HCT116 (cell line): ENCODE results near the gene KIF26B. TPM values are rescaled to one million over a fixed set of nuclear protein-coding genes. Genes with fewer than 3 reads are reported as not detected.

ENCODE experiments used
- ATAC-seq: fragments of 200-7000 bp; cut with Tn5 transposase; 2 replicates; pipeline ENCODE4 v1.9.1; 2020; ENCODE audit warnings: mild to moderate bottlenecking, moderate library complexity
- BruUV-seq: library from RNA; stranded (reverse); fragments of 400-500 nt; replicated peaks from 2 replicates; lab custom pipeline; 2021; lab: Mats Ljungman, UMichigan
- CTCF ChIA-PET: fragments of 300-600 bp; sonication (Branson Sonifier 250); formaldehyde crosslinking; loops from one replicate; lab custom pipeline; 2021; ENCODE audit warnings: antibody characterized with exemption; lab: Charles Lee
- POLR2A ChIA-PET: fragments of 300-600, 350-600 bp; sonication (Branson Sonifier 250); formaldehyde crosslinking; loops from one replicate; lab custom pipeline; 2021; ENCODE audit warnings: antibody characterized with exemption; lab: Charles Lee
- RAD21 ChIA-PET, 2 experiments: fragments of 300-600 bp; sonication (Branson Sonifier 250); formaldehyde crosslinking; loops; one replicate each; lab custom pipeline; 2023; ENCODE audit warnings: low total read pairs in 2 of 2; ENCODE audit not compliant: uncharacterized antibody in 2 of 2, unreplicated experiment in 2 of 2, low non-redundant PET in 1 of 2; lab: Charles Lee
- DNase-seq: peaks from one replicate; pipeline ENCODE4 v3.0.0-alpha.2; 2010; ENCODE audit warnings: low read depth, low spot score
- H2AFZ ChIP-seq: fragments of 200-600 bp; shearing (Covaris generic), sonication (generic); 2 replicates; pipeline ENCODE4 v1.6.1; 2017; ENCODE audit warnings: low read depth, mixed run types, mixed read lengths, antibody characterized with exemption, low read length; ENCODE audit not compliant: poor library complexity, severe bottlenecking
- H3K27ac ChIP-seq: 2 replicates; pipeline ENCODE4 v1.5.1; 2012; ENCODE audit warnings: low read depth, low read length
- H3K27me3 ChIP-seq: fragments of 200-600 bp; sonication (generic); 2 replicates; pipeline ENCODE4 v1.6.1; 2016; ENCODE audit warnings: mixed run types, low read length, mixed read lengths; ENCODE audit not compliant: insufficient read depth
- H3K36me3 ChIP-seq, 2 experiments: fragments of 200-500 bp in 1 of 2; fragments of 200-600 bp in 1 of 2; sonication (Bioruptor generic) in 1 of 2; sonication (generic) in 1 of 2; 2 replicates each; pipeline versions ENCODE4 v1.5.1 to v1.6.1; 2014 to 2016; ENCODE audit warnings: low read length in 2 of 2, inconsistent platforms in 1 of 2, mixed read lengths in 1 of 2, mixed run types in 1 of 2; ENCODE audit not compliant: insufficient read depth in 2 of 2, control insufficient read depth in 1 of 2
- H3K4me1 ChIP-seq, 2 experiments: fragments of 200-600 bp in 1 of 2; sonication (generic) in 1 of 2; 2 replicates each; pipeline versions ENCODE4 v1.5.1 to v1.6.1; 2012 to 2017; ENCODE audit warnings: low read length in 2 of 2, inconsistent platforms in 1 of 2, mild to moderate bottlenecking in 1 of 2, mixed read lengths in 1 of 2, mixed run types in 1 of 2, moderate library complexity in 1 of 2; ENCODE audit not compliant: insufficient read depth in 2 of 2, control insufficient read depth in 1 of 2
- H3K4me2 ChIP-seq: fragments of 200-600 bp; sonication (generic); 2 replicates; pipeline ENCODE4 v1.6.1; 2017; ENCODE audit warnings: mixed run types, low read length, mixed read lengths
- H3K4me3 ChIP-seq, 2 experiments: fragments of 200-600 bp in 1 of 2; sonication (generic) in 1 of 2; replicated peaks in 1 of 2; 2 replicates each; pipeline ENCODE4 v1.5.1; 2011 to 2016; ENCODE audit warnings: low read length in 2 of 2, control low read depth in 1 of 2, low read depth in 1 of 2, mild to moderate bottlenecking in 1 of 2, mixed read lengths in 1 of 2, mixed run types in 1 of 2
- H3K79me2 ChIP-seq: fragments of 200-600 bp; sonication (generic); 2 replicates; pipeline ENCODE4 v1.6.1; 2017; ENCODE audit warnings: mild to moderate bottlenecking, mixed run types, low read length, moderate library complexity, mixed read lengths; ENCODE audit not compliant: insufficient read depth
- H3K9ac ChIP-seq: fragments of 200-600 bp; sonication (generic); 2 replicates; pipeline ENCODE4 v1.6.1; 2016; ENCODE audit warnings: low read length, mixed read lengths
- H3K9me2 ChIP-seq: fragments of 200-600 bp; sonication (generic), shearing (Covaris generic); 2 replicates; pipeline ENCODE4 v1.6.1; 2017; ENCODE audit warnings: mixed run types, mild to moderate bottlenecking, moderate library complexity; ENCODE audit not compliant: insufficient read depth
- H3K9me3 ChIP-seq, 2 experiments: fragments of 200-500 bp in 1 of 2; fragments of 200-600 bp in 1 of 2; sonication (Bioruptor generic) in 1 of 2; sonication (generic) in 1 of 2; 2 replicates each; pipeline ENCODE4 v1.6.1; 2014 to 2017; ENCODE audit warnings: low read length in 2 of 2, mixed read lengths in 2 of 2, inconsistent platforms in 1 of 2, low read depth in 1 of 2, mild to moderate bottlenecking in 1 of 2, mixed run types in 1 of 2, moderate library complexity in 1 of 2; ENCODE audit not compliant: control insufficient read depth in 1 of 2, insufficient read depth in 1 of 2
- H4K20me1 ChIP-seq: fragments of 200-600 bp; sonication (generic), shearing (Covaris generic); 2 replicates; pipeline ENCODE4 v1.6.1; 2017; ENCODE audit warnings: mixed run types, mild to moderate bottlenecking, moderate library complexity; ENCODE audit not compliant: insufficient read depth
- CEBPB ChIP-seq: IDR thresholded peaks from 2 replicates; pipeline ENCODE4 v1.6.1; 2012; ENCODE audit warnings: low read depth
- CTCF ChIP-seq, 3 experiments: fragments of 200-600 bp in 1 of 3; sonication (generic) in 1 of 3; IDR thresholded peaks in 2 of 3; conservative IDR thresholded peaks in 1 of 3; 2 replicates each; pipeline ENCODE4 v1.5.1; 2012 to 2017; ENCODE audit warnings: low read depth in 2 of 3, low read length in 2 of 3, antibody characterized with exemption in 1 of 3, borderline replicate concordance in 1 of 3, control low read depth in 1 of 3, mild to moderate bottlenecking in 1 of 3, mixed read lengths in 1 of 3, mixed run types in 1 of 3, moderate library complexity in 1 of 3; ENCODE audit not compliant: insufficient read depth in 1 of 3
- EZH2phosphoT487 ChIP-seq: fragments of 200-600 bp; IDR thresholded peaks from 2 replicates; pipeline ENCODE4 v1.6.1; 2018; ENCODE audit warnings: antibody characterized with exemption, borderline replicate concordance
- SIN3A ChIP-seq: IDR thresholded peaks from 2 replicates; pipeline ENCODE4 v1.6.1; 2012; ENCODE audit warnings: low read depth
- SP1 ChIP-seq: IDR thresholded peaks from 2 replicates; pipeline ENCODE4 v1.6.1; 2012; ENCODE audit warnings: low read depth
- YY1 ChIP-seq: IDR thresholded peaks from 2 replicates; pipeline ENCODE4 v1.6.1; 2011; ENCODE audit warnings: low read length, low read depth, moderate library complexity, mild to moderate bottlenecking; ENCODE audit not compliant: insufficient replicate concordance; ENCODE audit errors: extremely low read depth
- intact Hi-C: fragments of 100-400 bp; cut with micrococcal nuclease; formaldehyde crosslinking; loops from 2 replicates; pipeline ENCODE4 v1.10.0; 2022
- total RNA-seq: library from RNA; stranded (reverse); gene quantifications from one replicate; pipeline ENCODE4 v1.2.1, GENCODE V29; 2021; ENCODE audit not compliant: unreplicated experiment

Gene KIF26B
- total RNA-seq, 1 experiment from 2014 or later = 0.49 TPM

- no peak overlapping the region for H3K4me3 ChIP-seq
- H3K27ac ChIP-seq = no peak overlapping the region
- no peaks in the 10 kb centered on the region for H3K4me1 ChIP-seq
- RAD21 ChIA-PET = no interaction called here
- H3K9me2 ChIP-seq = no peaks in the 10 kb centered on the region
- no peak overlapping the region for H3K4me2 ChIP-seq
- no peaks in the 10 kb centered on the region for H3K36me3 ChIP-seq
- no peak for DNase-seq
- no TSS peak for BruUV-seq
- no peak for ATAC-seq
- POLR2A ChIA-PET = no interaction called here
- peaks cover 18% of the 10 kb centered on the region for H3K27me3 ChIP-seq
- CTCF ChIA-PET = interaction anchor here (1.2 kb wide), 1 partner anchor 356 kb away, joined by 3 read pairs; no protein-coding TSS in a partner anchor
- no peak for TF ChIP-seq SIN3A
- TF ChIP-seq YY1 = no peak
- TF ChIP-seq CEBPB = no peak
- TF ChIP-seq SP1 = no peak
- no peaks in the 10 kb centered on the region for H4K20me1 ChIP-seq
- H3K79me2 ChIP-seq = no peaks in the 10 kb centered on the region
- H3K9me3 ChIP-seq = no peaks in the 10 kb centered on the region
- no peak overlapping the region for H3K9ac ChIP-seq
- H2AFZ ChIP-seq = no peak overlapping the region
- intact Hi-C loops = no loop called here
Observed at GRCh38 chr1:245512181-245512888, 357.6 kb downstream of the KIF26B start.

- no peak overlapping the region for H2AFZ ChIP-seq
- ChIA-PET RAD21 (no interaction called here), POLR2A (no interaction called here), CTCF (no interaction called here)
- no peaks in the 10 kb centered on the region for H3K4me1 ChIP-seq
- H3K36me3 ChIP-seq = no peaks in the 10 kb centered on the region
- H3K4me3 ChIP-seq = no peak overlapping the region
- TF ChIP-seq CTCF (IDR thresholded peaks at IDR 0.05 in 2 of 3, conservative IDR thresholded peaks at IDR 0.05 in 1 of 3; ENCODE audit: borderline replicate concordance in 1 of 3, insufficient read depth in 1 of 3, low read depth in 2 of 3, low read length in 2 of 3) (peak in 1 of 3 experiments; percentile 26; a peak in 1 of 6 replicates), EZH2phosphoT487 (no peak)
- H3K9ac ChIP-seq = no peak overlapping the region
- no peak overlapping the region for H3K4me2 ChIP-seq
- DNase-seq = no peak
- peak; percentile 80 for ATAC-seq
- peaks cover 18% of the 10 kb centered on the region for H3K27me3 ChIP-seq
- no peaks in the 10 kb centered on the region for H3K9me3 ChIP-seq
- H4K20me1 ChIP-seq = no peaks in the 10 kb centered on the region
- H3K27ac ChIP-seq = no peak overlapping the region
- H3K9me2 ChIP-seq = no peaks in the 10 kb centered on the region
- no peaks in the 10 kb centered on the region for H3K79me2 ChIP-seq
- BruUV-seq = no TSS peak
- intact Hi-C loops = no loop called here
Observed at GRCh38 chr1:245512980-245513578, 358.3 kb downstream of the KIF26B start.
